Lower lobe of right lung (tissue), 2 donors: ENCODE measurements around the gene CYTH1. TPM values are rescaled to one million over a fixed set of nuclear protein-coding genes. Genes with fewer than 3 reads are reported as not detected.
A peak's percentile ranks its signal among the peaks of the same experiment; 100 is the strongest.
"Not testable (repeated sequence)": the region's sequence is repeated elsewhere in the genome, so short reads cannot be mapped to it uniquely, and the experiment has no call there.

Experiments
- ATAC-seq, 2 donors: fragments of 200-7000 bp; cut with Tn5 transposase; one replicate each; pipeline ENCODE4 v1.9.1; 2020 to 2022; ENCODE audit warnings: mild to moderate bottlenecking in 2 of 2, moderate library complexity in 2 of 2
- DNase-seq: peaks from one replicate; pipeline ENCODE4 v3.0.0-alpha.2; 2020
- H3K27ac ChIP-seq: fragments of 200-600 bp; one replicate; pipeline ENCODE4 v1.8.0; 2022
- H3K27me3 ChIP-seq: fragments of 200-600 bp; one replicate; pipeline ENCODE4 v1.8.0; 2022; ENCODE audit warnings: low read depth
- H3K36me3 ChIP-seq: fragments of 200-600 bp; one replicate; pipeline ENCODE4 v1.8.0; 2022; ENCODE audit warnings: mild to moderate bottlenecking
- H3K4me1 ChIP-seq: fragments of 200-600 bp; one replicate; pipeline ENCODE4 v1.8.0; 2022
- H3K4me3 ChIP-seq: fragments of 200-600 bp; one replicate; pipeline ENCODE4 v1.8.0; 2022; ENCODE audit warnings: mild to moderate bottlenecking
- H3K9me3 ChIP-seq: fragments of 200-600 bp; one replicate; pipeline ENCODE4 v1.8.0; 2022
- intact Hi-C: fragments of 100-400 bp; cut with DNase I; formaldehyde crosslinking; loops from one replicate; pipeline ENCODE4 v1.11.0; 2022
- total RNA-seq: library from RNA; stranded (reverse); fragmentation: NEBNext Ultra II Directional; extraction: Animal tissue kit (Norgen Biotek cat#: 25700); gene quantifications from one replicate; pipeline ENCODE4 v1.2.1, GENCODE V29; 2021
- TF ChIP-seq, protein P1 (sequence below): fragments of 200-600 bp; IDR thresholded peaks from one replicate; pipeline ENCODE4 v1.8.0; 2022; ENCODE audit warnings: antibody characterized with exemption, mild to moderate bottlenecking
- donor health status: DM: no; HTN: yes; CAD: no; lungs with severe emphysema.

Gene CYTH1
- total RNA-seq, 1 donor from 2014 or later = 110 TPM

DNA sequence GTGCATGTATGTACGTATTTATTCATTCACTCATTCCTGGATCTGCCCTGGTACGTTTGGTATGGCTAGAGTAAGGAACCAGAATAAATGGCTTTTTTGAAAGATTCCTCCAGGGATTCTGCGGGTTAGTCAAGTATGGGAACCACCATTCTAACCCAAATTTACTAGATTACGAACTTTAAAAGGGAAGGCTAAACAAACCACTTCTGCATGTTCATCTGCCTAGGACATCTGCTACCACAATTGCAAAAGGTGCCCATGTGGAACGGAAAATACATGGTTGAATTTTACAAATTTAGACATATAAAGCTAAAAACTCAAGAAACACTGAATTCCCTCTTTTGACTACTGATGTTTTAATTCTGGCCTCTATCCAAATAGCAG is 22.1 kb downstream of the CYTH1 start:
- Histone ChIP-seq H3K4me3 (no peak overlapping the region), H3K4me1 (peaks cover 58% of the 10 kb centered on the region), H3K9me3 (no peaks in the 10 kb centered on the region), H3K36me3 (no peaks in the 10 kb centered on the region), H3K27ac (peak overlapping the region; percentile 80), H3K27me3 (no peaks in the 10 kb centered on the region)
- DNase-seq (no peak), ATAC-seq (no peak)
- intact Hi-C loops = no loop called here
- TF ChIP-seq, protein P1, sequence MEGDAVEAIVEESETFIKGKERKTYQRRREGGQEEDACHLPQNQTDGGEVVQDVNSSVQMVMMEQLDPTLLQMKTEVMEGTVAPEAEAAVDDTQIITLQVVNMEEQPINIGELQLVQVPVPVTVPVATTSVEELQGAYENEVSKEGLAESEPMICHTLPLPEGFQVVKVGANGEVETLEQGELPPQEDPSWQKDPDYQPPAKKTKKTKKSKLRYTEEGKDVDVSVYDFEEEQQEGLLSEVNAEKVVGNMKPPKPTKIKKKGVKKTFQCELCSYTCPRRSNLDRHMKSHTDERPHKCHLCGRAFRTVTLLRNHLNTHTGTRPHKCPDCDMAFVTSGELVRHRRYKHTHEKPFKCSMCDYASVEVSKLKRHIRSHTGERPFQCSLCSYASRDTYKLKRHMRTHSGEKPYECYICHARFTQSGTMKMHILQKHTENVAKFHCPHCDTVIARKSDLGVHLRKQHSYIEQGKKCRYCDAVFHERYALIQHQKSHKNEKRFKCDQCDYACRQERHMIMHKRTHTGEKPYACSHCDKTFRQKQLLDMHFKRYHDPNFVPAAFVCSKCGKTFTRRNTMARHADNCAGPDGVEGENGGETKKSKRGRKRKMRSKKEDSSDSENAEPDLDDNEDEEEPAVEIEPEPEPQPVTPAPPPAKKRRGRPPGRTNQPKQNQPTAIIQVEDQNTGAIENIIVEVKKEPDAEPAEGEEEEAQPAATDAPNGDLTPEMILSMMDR = no peak

DNA sequence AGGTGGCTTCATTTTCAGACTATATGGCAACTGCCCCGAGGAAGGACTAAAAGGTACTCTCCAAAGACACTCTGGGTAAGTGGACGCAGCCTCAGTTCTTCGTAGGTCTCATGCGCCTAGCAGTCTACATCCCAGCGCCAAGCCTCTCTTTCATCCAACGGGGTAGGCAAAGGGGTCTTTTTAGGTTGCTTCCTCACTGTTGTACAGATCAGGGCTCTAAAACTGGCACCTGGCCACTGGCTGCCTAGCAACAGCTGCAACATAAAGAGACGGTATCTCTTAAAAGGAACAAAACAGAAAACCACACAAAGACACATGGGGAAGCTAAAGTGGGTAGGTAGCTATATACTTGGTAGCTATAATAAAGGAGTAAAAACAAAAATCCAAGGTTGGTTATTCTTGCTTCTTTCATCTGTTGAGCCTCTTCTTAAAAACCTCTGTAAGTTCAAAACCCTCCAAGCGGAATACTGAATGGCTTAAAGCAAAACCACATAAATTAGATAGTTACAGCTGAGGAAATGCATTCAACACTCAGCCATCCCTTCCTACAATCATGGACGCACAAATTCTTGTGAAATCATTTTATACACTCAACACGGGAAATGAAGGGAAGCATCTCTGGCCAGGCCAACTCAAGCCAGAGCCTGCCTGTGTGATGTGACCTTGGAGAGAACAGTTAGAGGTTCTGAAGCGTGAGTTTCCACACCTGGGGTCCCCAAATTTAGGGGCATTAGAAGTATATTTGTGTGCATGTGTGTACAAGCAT is 22.7 kb downstream of the CYTH1 start:
- no peaks in the 10 kb centered on the region for H3K27me3 ChIP-seq
- DNase-seq = peak; percentile 86
- TF ChIP-seq, protein P1 = no peak
- H3K4me3 ChIP-seq = peak overlapping the region; percentile 14
- intact Hi-C loops = no loop called here
- no peaks in the 10 kb centered on the region for H3K9me3 ChIP-seq
- peak overlapping the region; percentile 80 for H3K27ac ChIP-seq
- H3K36me3 ChIP-seq = no peaks in the 10 kb centered on the region
- peaks cover 56% of the 10 kb centered on the region for H3K4me1 ChIP-seq
- peak; percentile 82 to 89 for ATAC-seq

- Histone ChIP-seq H3K9me3 (no peaks in the 10 kb centered on the region), H3K4me1 (peaks cover 66% of the 10 kb centered on the region), H3K36me3 (no peaks in the 10 kb centered on the region), H3K27ac (peak overlapping the region; percentile 36), H3K4me3 (no peak overlapping the region), H3K27me3 (no peaks in the 10 kb centered on the region)
- intact Hi-C loops = no loop called here
- DNase-seq (no peak), ATAC-seq (no peak)
- TF ChIP-seq, protein P1 = no peak
Measured at GRCh38 chr17:78753316-78754250, 28.5 kb downstream of the CYTH1 start.

- H3K4me3 ChIP-seq = no peak overlapping the region
- intact Hi-C loops = no loop called here
- TF ChIP-seq, protein P1 = no peak
- H3K9me3 ChIP-seq = no peaks in the 10 kb centered on the region
- no peaks in the 10 kb centered on the region for H3K27me3 ChIP-seq
- no peaks in the 10 kb centered on the region for H3K36me3 ChIP-seq
- H3K27ac ChIP-seq = peak overlapping the region; percentile 47
- ATAC-seq (no peak), DNase-seq (no peak)
- peaks cover 72% of the 10 kb centered on the region for H3K4me1 ChIP-seq
Measured at GRCh38 chr17:78751447-78752161, 30.5 kb downstream of the CYTH1 start.

- DNase-seq, H3K36me3 ChIP-seq, H3K9me3 ChIP-seq, H3K27me3 ChIP-seq, H3K4me3 ChIP-seq, ATAC-seq, intact Hi-C loops: not testable (repeated sequence)
- Histone ChIP-seq H3K4me1 (peaks cover 78% of the 10 kb centered on the region), H3K27ac (peak overlapping the region; percentile 0)
Measured at GRCh38 chr17:78751000-78751399, 31.1 kb downstream of the CYTH1 start.
